OCI-LY3 (cell line): ENCODE results near the gene CAMK2B.

ENCODE experiments used
- H2AFZ ChIP-seq: fragments of 200-600, 300-600 bp; shearing (Covaris generic); 2 replicates; pipeline ENCODE4 v1.6.0; 2014; ENCODE audit warnings: antibody characterized with exemption, low read depth, low read length
- H3K27ac ChIP-seq: fragments of 200-600, 300-600 bp; sonication (generic); 2 replicates; pipeline ENCODE4 v1.5.1; 2014; ENCODE audit warnings: mild to moderate bottlenecking, low read length, moderate library complexity, mixed read lengths
- H3K27me3 ChIP-seq: fragments of 200-600, 300-600 bp; sonication (generic); 2 replicates; pipeline ENCODE4 v1.6.1; 2014; ENCODE audit warnings: low read depth, low read length, mixed read lengths
- H3K36me3 ChIP-seq: fragments of 200-600, 300-600 bp; sonication (generic); replicated peaks from 2 replicates; pipeline ENCODE3; 2014; ENCODE audit warnings: low read depth, low read length, mixed read lengths
- H3K4me1 ChIP-seq: fragments of 300-600, 200-600 bp; sonication (generic); 2 replicates; pipeline ENCODE4 v1.6.1; 2014; ENCODE audit warnings: low read length, mixed read lengths
- H3K4me2 ChIP-seq: fragments of 200-600, 300-600 bp; sonication (generic); 2 replicates; pipeline ENCODE4 v1.6.1; 2014; ENCODE audit warnings: low read length, mixed read lengths
- H3K4me3 ChIP-seq: fragments of 300-600, 200-600 bp; sonication (generic); 2 replicates; pipeline ENCODE4 v1.5.1; 2014; ENCODE audit warnings: antibody characterized with exemption, mild to moderate bottlenecking, low read length, moderate library complexity
- H3K79me2 ChIP-seq: fragments of 300-600, 200-600 bp; shearing (Covaris generic); 2 replicates; pipeline ENCODE4 v1.6.1; 2014; ENCODE audit warnings: mild to moderate bottlenecking, low read length, mixed read lengths
- H3K9ac ChIP-seq: fragments of 300-600, 200-600 bp; shearing (Covaris generic); 2 replicates; pipeline ENCODE4 v1.6.0; 2014; ENCODE audit warnings: mild to moderate bottlenecking, low read length, moderate library complexity
- H3K9me3 ChIP-seq: fragments of 200-600, 300-600 bp; shearing (Covaris generic); 2 replicates; pipeline ENCODE4 v1.6.1; 2014; ENCODE audit warnings: low read length, mixed read lengths; ENCODE audit not compliant: insufficient read depth
- H4K20me1 ChIP-seq: fragments of 200-600, 300-600 bp; sonication (generic); 2 replicates; pipeline ENCODE4 v1.6.1; 2016; ENCODE audit warnings: low read length, mixed read lengths; ENCODE audit not compliant: insufficient read depth
- CTCF ChIP-seq: fragments of 200-600, 300-600 bp; sonication (generic); IDR thresholded peaks from 2 replicates; pipeline ENCODE4 v1.5.1; 2014; ENCODE audit warnings: antibody characterized with exemption, low read length, low read depth
- EZH2phosphoT487 ChIP-seq: fragments of 200-600 bp; shearing (Covaris generic); IDR thresholded peaks from 2 replicates; pipeline ENCODE4 v1.6.1; 2018; ENCODE audit warnings: antibody characterized with exemption, mixed run types, low read depth

The CAMK2B gene

GRCh38 chr7:44189993-44190872, 135.2 kb downstream of the CAMK2B start:
- Histone ChIP-seq H3K27ac (no peak overlapping the region), H2AFZ (no peak overlapping the region), H3K36me3 (no peaks in the 10 kb centered on the region), H3K4me2 (no peak overlapping the region), H3K79me2 (no peaks in the 10 kb centered on the region), H3K9me3 (no peaks in the 10 kb centered on the region), H3K9ac (no peak overlapping the region), H3K4me1 (peaks cover 5% of the 10 kb centered on the region; the same call in 1 of the 2 replicates), H4K20me1 (no peaks in the 10 kb centered on the region), H3K4me3 (no peak overlapping the region), H3K27me3 (no peaks in the 10 kb centered on the region; the same call in 1 of the 2 replicates)
- TF ChIP-seq CTCF (no peak), EZH2phosphoT487 (no peak)

- Histone ChIP-seq H3K4me1 (peaks cover 11% of the 10 kb centered on the region), H3K4me2 (no peak within 1 kb of the TSS), H3K9me3 (no peaks in the 10 kb centered on the region), H3K4me3 (no peak within 1 kb of the TSS), H3K36me3 (no peaks in the 10 kb centered on the region), H3K27ac (no peak within 1 kb of the TSS), H3K79me2 (no peaks in the 10 kb centered on the region), H3K27me3 (no peaks in the 10 kb centered on the region; the same call in 1 of the 2 replicates), H2AFZ (no peak within 1 kb of the TSS), H3K9ac (no peak within 1 kb of the TSS), H4K20me1 (no peaks in the 10 kb centered on the region)
- TF ChIP-seq EZH2phosphoT487, result no peak
- no peak for TF ChIP-seq CTCF
Measured at GRCh38 chr7:44189286-44189992, 136.0 kb downstream of the CAMK2B start, which contains the start of gene GCK. GCK (minus strand) TSS chr7:44189439; CDS start chr7:44188953, 486 bp downstream.

- Histone ChIP-seq H3K36me3 (no peaks in the 10 kb centered on the region), H3K9ac (no peak overlapping the region), H2AFZ (no peak overlapping the region), H4K20me1 (no peaks in the 10 kb centered on the region), H3K9me3 (no peaks in the 10 kb centered on the region), H3K4me3 (no peak overlapping the region), H3K27me3 (no peaks in the 10 kb centered on the region; the same call in 1 of the 2 replicates), H3K79me2 (no peaks in the 10 kb centered on the region), H3K4me2 (no peak overlapping the region), H3K27ac (no peak overlapping the region), H3K4me1 (peaks cover 7% of the 10 kb centered on the region)
- no peak for TF ChIP-seq CTCF
- no peak for TF ChIP-seq EZH2phosphoT487
Measured at GRCh38 chr7:44188480-44189225, 136.7 kb downstream of the CAMK2B start.
